Stimulated activated CD4-positive, alpha-beta T cell treated with anti-CD3 and anti-CD28 coated beads, Interleukin-1b, Interleukin-23, amount 100 ng/mL, for 1 hour (primary cell): Measurements from ENCODE around the gene HOXD4.

Source experiments
- DNase-seq, 2 donors: peaks; one replicate each; pipeline ENCODE4 v3.0.0-alpha.2; 2020; ENCODE audit warnings: low read depth in 2 of 2

Gene HOXD4

DNA sequence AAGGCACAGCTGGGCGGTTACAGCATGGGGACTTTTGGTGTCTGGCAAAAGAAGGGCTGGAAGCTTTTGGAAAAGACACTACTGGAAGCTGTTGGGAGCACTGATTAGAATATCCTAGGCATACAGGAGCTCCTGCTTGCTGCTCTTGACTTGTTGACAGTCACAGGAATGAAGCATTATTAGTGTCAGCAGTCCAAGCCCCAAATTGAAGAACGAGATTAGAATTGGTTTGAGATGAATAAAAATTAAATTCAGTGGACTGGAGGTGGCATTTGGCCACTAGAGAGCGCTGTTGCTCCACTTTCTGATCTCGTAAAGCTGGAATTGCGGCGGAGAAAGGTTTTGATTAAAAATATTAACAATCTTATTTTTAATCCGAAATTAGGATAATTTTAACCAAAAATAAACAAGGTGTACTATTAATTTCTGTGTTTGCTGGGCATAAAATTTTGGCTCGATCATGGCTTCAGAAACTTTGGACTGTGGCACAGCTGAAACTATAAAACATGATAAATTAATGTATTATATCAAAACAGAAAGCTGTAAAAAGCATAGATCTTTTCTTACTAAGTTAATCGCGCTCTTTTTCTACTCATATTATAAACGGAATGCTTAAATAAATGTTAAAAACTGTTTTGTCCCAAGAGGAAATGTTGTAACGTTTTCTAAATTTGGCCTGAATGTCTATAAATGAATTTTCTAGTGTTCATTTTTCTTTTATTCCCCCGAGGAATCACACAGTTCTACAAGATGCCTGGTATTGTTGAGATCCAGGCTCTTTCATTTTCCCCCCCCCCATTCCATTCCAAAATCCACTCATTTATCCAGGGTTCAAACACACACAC, 24.2 kb upstream of the HOXD4 start:
- peak; percentile 24 to 68 for DNase-seq

GRCh38 chr2:176127774-176128072, 23.6 kb upstream of the HOXD4 start:
- no peak for DNase-seq

- no peak for DNase-seq
These were observed 23.0 kb upstream of the HOXD4 start for GRCh38 chr2:176128172-176128981.

- DNase-seq: no peak
These were observed 22.2 kb upstream of the HOXD4 start, which contains the start of gene HOXD8 for GRCh38 chr2:176128982-176129796. Gene HOXD8, plus strand, starts transcription at chr2:176129705. Its CDS starts 662 bp downstream, at chr2:176130367.

- no peak for DNase-seq
These were observed 21.6 kb upstream of the HOXD4 start for GRCh38 chr2:176129813-176130146.

GRCh38 chr2:176130147-176130956, 21.0 kb upstream of the HOXD4 start:
- DNase-seq: no peak

- DNase-seq: no peak
These were observed 20.1 kb upstream of the HOXD4 start for GRCh38 chr2:176130957-176131847.

DNA sequence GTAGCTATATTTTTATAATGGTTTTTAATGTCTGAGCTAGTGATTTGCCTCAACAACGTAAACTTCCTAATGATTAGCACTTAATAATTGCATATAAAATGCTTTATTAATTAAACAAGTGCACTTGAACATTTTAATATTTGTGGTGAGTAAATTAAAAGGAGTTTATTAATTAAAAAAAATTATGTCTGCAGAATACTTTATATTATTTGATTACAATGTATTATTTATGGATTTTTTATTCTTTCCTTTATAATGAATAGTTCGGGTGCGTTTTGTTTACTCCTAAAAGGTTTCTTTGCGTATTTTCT, 19.5 kb upstream of the HOXD4 start:
- DNase-seq: no peak

- no peak for DNase-seq
These were observed 18.9 kb upstream of the HOXD4 start for GRCh38 chr2:176132205-176133171.

DNA sequence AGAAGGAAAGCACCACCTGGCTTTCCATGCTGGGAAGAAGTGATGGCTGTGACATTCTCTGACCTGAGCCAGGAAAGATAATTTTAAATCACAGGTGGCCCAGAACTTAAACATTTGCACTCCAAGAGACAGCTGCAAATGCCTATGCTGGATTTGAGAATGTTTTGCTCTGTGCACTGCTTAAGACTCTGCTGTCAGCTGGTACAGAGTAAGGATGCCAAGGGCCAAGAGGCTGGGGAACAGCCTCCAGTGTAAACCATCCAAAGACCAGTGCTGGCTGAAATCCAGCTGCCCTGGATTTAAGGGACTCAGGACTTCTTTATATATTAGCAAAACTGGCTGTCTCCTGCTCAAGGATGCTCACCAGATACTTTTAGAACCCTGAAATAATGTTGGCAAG, 18.0 kb upstream of the HOXD4 start:
- DNase-seq: no peak

DNA sequence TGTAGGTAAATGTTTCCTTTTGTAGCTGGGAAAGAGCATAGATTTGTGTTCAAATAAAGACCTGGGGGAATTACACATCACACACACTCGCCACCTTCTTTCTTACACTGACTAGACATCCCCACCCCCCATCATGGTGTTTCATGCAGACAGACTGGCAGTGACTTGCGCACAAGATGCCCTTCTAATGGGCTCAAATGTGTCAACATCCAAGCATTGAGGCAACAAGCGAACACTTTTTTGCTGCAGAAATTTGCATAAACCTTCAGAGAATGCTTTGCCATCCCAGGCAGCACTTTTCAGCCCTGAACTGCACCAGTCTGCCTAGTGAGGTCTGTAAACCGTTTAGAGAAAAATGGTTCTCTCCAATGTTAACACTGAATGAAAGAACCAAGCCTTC, 17.3 kb upstream of the HOXD4 start:
- DNase-seq: no peak

GRCh38 chr2:176135035-176135440, 16.3 kb upstream of the HOXD4 start:
- no peak for DNase-seq

DNA sequence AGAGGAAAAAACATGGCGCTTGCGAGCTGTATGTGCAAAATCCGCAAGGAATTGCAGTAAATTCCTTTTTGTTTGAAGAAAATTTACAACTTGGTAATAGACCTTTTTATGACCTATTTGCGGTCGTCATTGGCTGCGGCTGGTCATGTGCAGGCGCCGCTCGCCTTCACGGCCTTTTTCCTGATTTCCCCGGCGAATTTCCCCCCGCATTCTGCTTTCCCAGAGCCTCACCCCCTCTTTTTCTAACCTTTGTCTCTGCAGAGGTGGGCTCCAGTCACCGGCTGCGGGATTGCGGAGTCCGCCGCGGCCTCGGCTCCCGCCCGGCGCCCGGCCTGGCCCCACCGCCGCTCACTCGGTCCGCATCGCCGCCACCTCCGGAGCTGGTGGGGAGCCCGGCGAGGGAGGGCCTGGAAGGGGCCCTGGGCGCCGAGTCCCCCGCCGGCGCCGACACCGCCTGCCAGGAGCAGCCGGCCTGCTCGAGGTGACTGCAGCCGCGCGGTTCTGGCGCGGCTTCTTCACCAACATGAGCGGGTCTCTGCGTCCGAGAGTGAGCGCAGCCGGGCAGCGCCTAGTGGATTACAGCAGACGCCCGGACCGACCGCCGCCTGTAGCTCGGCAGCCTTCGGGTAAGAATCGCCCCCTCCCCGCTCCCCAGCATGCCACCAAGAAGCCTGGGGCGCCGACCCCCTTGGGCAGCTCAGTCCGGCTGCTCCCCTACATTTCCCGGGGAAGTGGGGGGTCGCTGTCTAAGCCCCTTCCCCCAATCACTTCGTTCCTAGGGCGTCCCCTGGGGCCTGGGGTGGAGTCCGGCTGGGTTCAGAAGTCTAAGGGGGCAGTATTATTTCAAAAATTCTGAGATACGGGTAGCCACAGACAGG, 14.7 kb upstream of the HOXD4 start:
- no peak for DNase-seq

GRCh38 chr2:176137252-176137580, 14.1 kb upstream of the HOXD4 start:
- no peak for DNase-seq

- no peak for DNase-seq
These were observed 13.4 kb upstream of the HOXD4 start for GRCh38 chr2:176137906-176138305.

DNA sequence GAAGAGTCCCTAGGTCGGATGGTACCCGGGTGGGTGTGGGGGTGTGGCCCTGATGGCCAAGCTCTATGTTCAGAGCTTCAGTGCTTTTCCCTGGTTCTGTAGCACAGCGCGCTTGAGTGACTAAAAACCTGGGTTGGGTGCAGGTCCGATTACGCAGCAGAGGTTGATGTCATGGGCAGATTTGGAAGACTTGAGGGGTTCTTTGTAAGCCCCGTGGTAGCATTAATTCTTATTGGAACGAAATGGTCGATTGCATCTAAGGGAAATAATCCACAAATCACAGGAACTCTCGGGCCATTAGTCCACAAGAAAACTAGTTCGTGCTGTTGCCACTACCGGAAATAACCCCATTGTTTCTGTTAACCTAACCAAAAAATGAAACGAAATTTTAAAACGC, 12.8 kb upstream of the HOXD4 start:
- no peak for DNase-seq

GRCh38 chr2:176138923-176139660, 12.3 kb upstream of the HOXD4 start:
- DNase-seq: no peak
